ENCODE data around the gene EIF3B. TPM values are rescaled to one million over a fixed set of nuclear protein-coding genes. Genes with fewer than 3 reads are reported as not detected.

EIF3B gene
- total and polyA plus RNA-seq, 9 of the 15 experiments (the other 6 are each of a cell fraction or from before 2014, with no cell fraction given) = 25.9 to 494 (median 357) TPM

- TF ChIP-seq SMAD4 (CRISPR knock-in tag; conservative IDR thresholded peaks at IDR 0.05) (no peak), NEUROD1 (IDR thresholded peaks at IDR 0.05; ENCODE audit: borderline replicate concordance, low read depth, low read length, partially characterized antibody) (no peak), TEAD1 (CRISPR knock-in tag; IDR thresholded peaks at IDR 0.05) (peak in 1 of 2 experiments; percentile 52; a peak in 1 of 4 replicates), BRF1 (IDR thresholded peaks at IDR 0.05; ENCODE audit: borderline replicate concordance, extremely low read depth, insufficient read length) (no peak), DPF2 (IDR thresholded peaks at IDR 0.05) (peak; percentile 61), STAT6 (CRISPR knock-in tag; IDR thresholded peaks at IDR 0.05) (no peak), PHB (CRISPR knock-in tag; IDR thresholded peaks at IDR 0.05) (no peak), STAT5B (CRISPR knock-in tag; IDR thresholded peaks at IDR 0.05) (no peak), ZNF436 (CRISPR knock-in tag; IDR thresholded peaks at IDR 0.05) (no peak), PRPF4 (IDR thresholded peaks at IDR 0.05; ENCODE audit: insufficient read depth, low read depth, low read length, poor library complexity, severe bottlenecking) (no peak), SRSF9 (IDR thresholded peaks at IDR 0.05; ENCODE audit: borderline replicate concordance, low read depth, low read length) (no peak), TBP (optimal IDR thresholded peaks at IDR 0.05; ENCODE audit: low read depth, low read length) (peak; percentile 35), SPI1 (IDR thresholded peaks at IDR 0.05; ENCODE audit: borderline replicate concordance, low read depth, low read length) (peak; percentile 95), NCOA4 (IDR thresholded peaks at IDR 0.05; ENCODE audit: partially characterized antibody) (no peak), BRD9 (IDR thresholded peaks at IDR 0.05; ENCODE audit: low read depth, partially characterized antibody) (no peak), BCLAF1 (IDR thresholded peaks at IDR 0.05; ENCODE audit: borderline replicate concordance in 1 of 2, control insufficient read depth in 1 of 2, low read depth in 2 of 2, low read length in 1 of 2) (peak in 1 of 2 experiments; percentile 42; a peak in 1 of 4 replicates), ATF4 (CRISPR knock-in tag; IDR thresholded peaks at IDR 0.05) (no peak), NFIC (IDR thresholded peaks at IDR 0.05) (peak; percentile 38; the same call in 1 of the 2 replicates), MXI1 (IDR thresholded peaks at IDR 0.05; ENCODE audit: low read depth, low read length) (peak; percentile 88), ZNF282 (CRISPR knock-in tag; IDR thresholded peaks at IDR 0.05) (0 out of 2 replicates have a peak, but pooled peaks have one; percentile 51), LARP7 (IDR thresholded peaks at IDR 0.05) (peak; percentile 48; the same call in 1 of the 2 replicates), EZH2 (IDR thresholded peaks at IDR 0.05; ENCODE audit: borderline replicate concordance, low read depth, low read length) (no peak)
Measured at GRCh38 chr7:2314209-2314955, 40.2 kb upstream of the EIF3B start, which contains the start of gene SNX8 (continued).

All from K562 (cell line).